H9 (cell line): ENCODE measurements around the gene KIF6. TPM values are rescaled to one million over a fixed set of nuclear protein-coding genes. Genes with fewer than 3 reads are reported as not detected.

ENCODE experiments used
- DNase-seq: peaks from one replicate; pipeline ENCODE4 v3.0.0-alpha.2; 2017
- H2AFZ ChIP-seq: one replicate; pipeline ENCODE4 v1.6.1; 2013; ENCODE audit warnings: mild to moderate bottlenecking, low read length, control low read depth, moderate library complexity
- H2AK5ac ChIP-seq: 2 replicates; pipeline ENCODE4 v1.6.1; 2013; ENCODE audit warnings: low read length, control low read depth, mixed read lengths; ENCODE audit not compliant: insufficient read length
- H2BK120ac ChIP-seq: one replicate; pipeline ENCODE4 v1.6.1; 2013; ENCODE audit warnings: low read depth, mild to moderate bottlenecking, low read length, control low read depth, inconsistent platforms; ENCODE audit not compliant: poor library complexity, severe bottlenecking
- H2BK12ac ChIP-seq: 2 replicates; pipeline ENCODE4 v1.6.1; 2013; ENCODE audit warnings: low read length, control low read depth, mixed read lengths, low read depth; ENCODE audit not compliant: insufficient read length
- H2BK15ac ChIP-seq: 2 replicates; pipeline ENCODE4 v1.6.1; 2013; ENCODE audit warnings: low read depth, low read length, control low read depth
- H2BK20ac ChIP-seq: one replicate; pipeline ENCODE4 v1.6.1; 2013; ENCODE audit warnings: low read depth, mild to moderate bottlenecking, low read length, control low read depth, inconsistent platforms; ENCODE audit not compliant: poor library complexity, severe bottlenecking
- H2BK5ac ChIP-seq: 2 replicates; pipeline ENCODE4 v1.6.1; 2013; ENCODE audit warnings: low read length, control low read depth, mixed read lengths; ENCODE audit not compliant: insufficient read length
- H3K14ac ChIP-seq: 2 replicates; pipeline ENCODE4 v1.6.1; 2013; ENCODE audit warnings: low read length, control low read depth; ENCODE audit not compliant: insufficient read depth
- H3K18ac ChIP-seq: 2 replicates; pipeline ENCODE4 v1.6.1; 2013; ENCODE audit warnings: low read depth, mild to moderate bottlenecking, mixed read lengths, low read length, control low read depth; ENCODE audit not compliant: insufficient read length
- H3K23ac ChIP-seq: 2 replicates; pipeline ENCODE4 v1.6.1; 2013; ENCODE audit warnings: low read length, control low read depth, mixed read lengths, low read depth; ENCODE audit not compliant: insufficient read length
- H3K23me2 ChIP-seq: 2 replicates; pipeline ENCODE4 v1.6.1; 2013; ENCODE audit warnings: low read depth, mild to moderate bottlenecking, mixed read lengths, low read length, control low read depth; ENCODE audit not compliant: insufficient read length, poor library complexity, severe bottlenecking
- H3K27ac ChIP-seq: 2 replicates; pipeline ENCODE4 v1.5.1; 2013; ENCODE audit warnings: low read length, control low read depth, mixed read lengths, low read depth; ENCODE audit not compliant: insufficient read length
- H3K27me3 ChIP-seq: 2 replicates; pipeline ENCODE4 v1.6.1; 2013; ENCODE audit warnings: low read length, control low read depth, inconsistent platforms; ENCODE audit not compliant: insufficient read depth
- H3K4ac ChIP-seq: 2 replicates; pipeline ENCODE4 v1.6.1; 2013; ENCODE audit warnings: low read depth, mild to moderate bottlenecking, control low read depth, inconsistent platforms, low read length, moderate library complexity
- H3K4me1 ChIP-seq: 2 replicates; pipeline ENCODE4 v1.6.1; 2013; ENCODE audit warnings: low read length, control low read depth, inconsistent platforms; ENCODE audit not compliant: insufficient read depth
- H3K4me2 ChIP-seq: 2 replicates; pipeline ENCODE4 v1.6.1; 2013; ENCODE audit warnings: low read length, control low read depth, mixed read lengths; ENCODE audit not compliant: insufficient read length, insufficient read depth
- H3K56ac ChIP-seq: 2 replicates; pipeline ENCODE4 v1.6.1; 2013; ENCODE audit warnings: low read depth, mild to moderate bottlenecking, mixed read lengths, low read length, control low read depth; ENCODE audit not compliant: insufficient read length
- H3K79me1 ChIP-seq: 2 replicates; pipeline ENCODE4 v1.6.1; 2013; ENCODE audit warnings: low read depth, mild to moderate bottlenecking, moderate library complexity, low read length, control low read depth, inconsistent platforms; ENCODE audit not compliant: insufficient read depth, poor library complexity, severe bottlenecking
- H3K79me2 ChIP-seq: 2 replicates; pipeline ENCODE4 v1.6.1; 2013; ENCODE audit warnings: low read length, control low read depth, inconsistent platforms; ENCODE audit not compliant: insufficient read depth
- H3K9ac ChIP-seq: 2 replicates; pipeline ENCODE4 v1.6.1; 2013; ENCODE audit warnings: low read length, control low read depth, mixed read lengths; ENCODE audit not compliant: insufficient read length; ENCODE audit errors: extremely low read depth
- H3K9me3 ChIP-seq: one replicate; pipeline ENCODE4 v1.6.1; 2013; ENCODE audit warnings: low read depth, low read length, inconsistent platforms; ENCODE audit not compliant: control insufficient read depth
- H3T11ph ChIP-seq: one replicate; pipeline ENCODE4 v1.6.1; 2013; ENCODE audit warnings: mild to moderate bottlenecking, low read length, control low read depth, inconsistent platforms
- H4K20me1 ChIP-seq: one replicate; pipeline ENCODE4 v1.6.1; 2013; ENCODE audit not compliant: control insufficient read depth, insufficient read length, insufficient read depth
- H4K5ac ChIP-seq: 2 replicates; pipeline ENCODE4 v1.6.1; 2013; ENCODE audit warnings: low read depth, mild to moderate bottlenecking, mixed read lengths, low read length, control low read depth; ENCODE audit not compliant: insufficient read length
- H4K8ac ChIP-seq: replicated peaks from 2 replicates; pipeline ENCODE4 v1.6.1; 2013; ENCODE audit warnings: low read length, control low read depth, mixed read lengths, low read depth; ENCODE audit not compliant: insufficient read length
- H4K91ac ChIP-seq: 2 replicates; pipeline ENCODE4 v1.6.1; 2013; ENCODE audit warnings: low read depth, mild to moderate bottlenecking, moderate library complexity, mixed read lengths, low read length, control low read depth; ENCODE audit not compliant: insufficient read length
- H3K27ac Mint-ChIP-seq, 3 experiments: 2 replicates in 2 of 3; 3 replicates in 1 of 3; pipeline ENCODE4 v1.8.0; 2020 to 2021; ENCODE audit warnings: mixed read lengths in 3 of 3, mild to moderate bottlenecking in 1 of 3, moderate library complexity in 1 of 3
- H3K27me3 Mint-ChIP-seq: 2 replicates; pipeline ENCODE4 v1.8.0; 2021; ENCODE audit warnings: low read depth, mild to moderate bottlenecking, moderate library complexity, mixed read lengths
- H3K36me3 Mint-ChIP-seq, 3 experiments: 2 replicates in 2 of 3; 3 replicates in 1 of 3; pipeline ENCODE4 v1.8.0; 2020 to 2021; ENCODE audit warnings: low read depth in 3 of 3, mixed read lengths in 3 of 3; ENCODE audit not compliant: insufficient read depth in 1 of 3
- H3K4me1 Mint-ChIP-seq, 2 experiments: 2 replicates each; pipeline ENCODE4 v1.8.0; 2020; ENCODE audit warnings: mixed read lengths in 2 of 2
- H3K4me3 Mint-ChIP-seq, 2 experiments: 2 replicates in 1 of 2; 3 replicates in 1 of 2; pipeline ENCODE4 v1.8.0; 2020 to 2021; ENCODE audit warnings: mild to moderate bottlenecking in 2 of 2, mixed read lengths in 2 of 2, moderate library complexity in 1 of 2
- H3K9me3 Mint-ChIP-seq, 2 experiments: 2 replicates in 1 of 2; 3 replicates in 1 of 2; pipeline ENCODE4 v1.8.0; 2020; ENCODE audit warnings: mild to moderate bottlenecking in 2 of 2, mixed read lengths in 2 of 2, moderate library complexity in 1 of 2
- CTCF ChIP-seq: fragments of 200-600 bp; sonication (generic); conservative IDR thresholded peaks from 3 replicates; pipeline ENCODE4 v1.8.0; 2021; ENCODE audit warnings: antibody characterized with exemption, mild to moderate bottlenecking
- WGBS: extraction: QIAGEN DNeasy Blood & Tissue Kit; methylation state at CpG from one replicate; pipeline ENCODE4 v1.1.7; 2013; ENCODE audit warnings: missing lambda C conversion rate, low lambda C conversion rate, mixed read lengths; ENCODE audit not compliant: insufficient read length; ENCODE audit errors: extremely low coverage; 5-methylcytosine and 5-hydroxymethylcytosine counted together
- total RNA-seq: library from RNA; stranded (reverse); gene quantifications from 2 replicates; pipeline ENCODE4 v1.2.1, GENCODE V29; 2021

Gene KIF6
- total RNA-seq, 1 experiment from 2014 or later: 0.63 TPM

GRCh38 chr6:39313526-39314272 is 411.5 kb downstream of the KIF6 start:
- Histone ChIP-seq H2BK12ac (no peak overlapping the region), H3K23ac (no peak overlapping the region), H3K18ac (peak overlapping the region; percentile 46), H3K79me2 (no peaks in the 10 kb centered on the region), H4K91ac (no peak overlapping the region), H3K27ac (no peak overlapping the region), H3K56ac (no peak overlapping the region), H3T11ph (no peak overlapping the region), H3K4me1 (no peaks in the 10 kb centered on the region), H2BK5ac (no peak overlapping the region), H2AFZ (no peak overlapping the region), H3K9me3 (no peaks in the 10 kb centered on the region), H3K9ac (no peak overlapping the region), H4K8ac (no peak overlapping the region), H3K27me3 (peaks cover 32% of the 10 kb centered on the region), H3K4ac (no peak overlapping the region), H4K5ac (no peak overlapping the region), H3K14ac (peak overlapping the region; percentile 78), H3K79me1 (no peaks in the 10 kb centered on the region), H2AK5ac (no peak overlapping the region), H4K20me1 (no peaks in the 10 kb centered on the region), H3K23me2 (peaks cover 10% of the 10 kb centered on the region), H2BK15ac (no peak overlapping the region), H2BK20ac (no peak overlapping the region), H2BK120ac (no peak overlapping the region), H3K4me2 (peak overlapping the region; percentile 41)
- TF ChIP-seq CTCF: peak; percentile 31; the same call in 1 of the 3 replicates
- Mint-ChIP-seq H3K4me1 (peaks cover 4 to 9% of the 10 kb centered on the region in 2 experiments), H3K36me3 (no peaks in the 10 kb centered on the region; a peak in 1 of 7 replicates), H3K27ac (no peak overlapping the region), H3K4me3 (peak overlapping the region; percentile 66 to 81), H3K9me3 (no peaks in the 10 kb centered on the region; a peak in 2 of 5 replicates), H3K27me3 (peaks cover 88% of the 10 kb centered on the region)
- WGBS: no CpG with 5 or more reads among the region's 80 CpGs
- DNase-seq: peak; percentile 49
